ENCODE measurements around the gene TCEAL2. TPM values are rescaled to one million over a fixed set of nuclear protein-coding genes. Genes with fewer than 3 reads are reported as not detected.

Gene TCEAL2
- total RNA-seq, 1 donor from 2014 or later = not detected

GRCh38 chrX:102154218-102154860, 28.9 kb downstream of the TCEAL2 start:
- DNase-seq (ENCODE audit: low spot score) = no peak
- no peak overlapping the region for H3K27ac Mint-ChIP-seq
- no peaks in the 10 kb centered on the region for H3K9me3 Mint-ChIP-seq
- H3K4me3 Mint-ChIP-seq = peak overlapping the region; percentile 93
- intact Hi-C loops (cut with micrococcal nuclease) = no loop called here
- H3K36me3 Mint-ChIP-seq (ENCODE audit: low read depth) = no peaks in the 10 kb centered on the region
- peaks cover 24% of the 10 kb centered on the region for H3K4me1 Mint-ChIP-seq (ENCODE audit: low read depth)
- H3K27me3 Mint-ChIP-seq (ENCODE audit: insufficient read depth) = no peaks in the 10 kb centered on the region

GRCh38 chrX:102154900-102155805, 29.7 kb downstream of the TCEAL2 start:
- intact Hi-C loops (cut with micrococcal nuclease) = no loop called here
- Mint-ChIP-seq H3K4me3 (peak overlapping the region; percentile 93), H3K4me1 (ENCODE audit: low read depth) (peaks cover 24% of the 10 kb centered on the region), H3K36me3 (ENCODE audit: low read depth) (no peaks in the 10 kb centered on the region), H3K27me3 (ENCODE audit: insufficient read depth) (no peaks in the 10 kb centered on the region), H3K9me3 (no peaks in the 10 kb centered on the region), H3K27ac (peak overlapping the region; percentile 88)
- no peak for DNase-seq (ENCODE audit: low spot score)

GRCh38 chrX:102155806-102156179, 30.3 kb downstream of the TCEAL2 start, which contains the start of gene BEX5:
Gene BEX5 (minus strand): TSS chrX:102155977. CDS start chrX:102154265, 1,712 bp downstream.
- no peaks in the 10 kb centered on the region for H3K9me3 Mint-ChIP-seq
- H3K27ac Mint-ChIP-seq = peak within 1 kb of the TSS; percentile 88
- H3K36me3 Mint-ChIP-seq (ENCODE audit: low read depth) = no peaks in the 10 kb centered on the region
- peak; percentile 13 for DNase-seq (ENCODE audit: low spot score)
- intact Hi-C loops (cut with micrococcal nuclease) = no loop called here
- no peaks in the 10 kb centered on the region for H3K27me3 Mint-ChIP-seq (ENCODE audit: insufficient read depth)
- H3K4me3 Mint-ChIP-seq = peak within 1 kb of the TSS; percentile 93
- H3K4me1 Mint-ChIP-seq (ENCODE audit: low read depth) = peaks cover 24% of the 10 kb centered on the region

Other genes with a start within 250 kb of the TCEAL2 start
- 0.62 and 0.83 TPM in 2 replicates for gene ZMAT1, start 193.7 kb upstream of the TCEAL2 start, total RNA-seq
- gene TCEAL6, start 16.8 kb downstream of the TCEAL2 start, total RNA-seq = not detected in 2 replicates
- 0.86 and 1.3 TPM in 2 replicates for gene BEX5, start 30.3 kb downstream of the TCEAL2 start, total RNA-seq
- not detected in 2 replicates for gene TCP11X1, start 89.6 kb downstream of the TCEAL2 start, total RNA-seq
- not detected in 2 replicates for gene NXF2, start 121.5 kb downstream of the TCEAL2 start, total RNA-seq